HFFc6 (cell line): ENCODE data around the gene BBS7. TPM values are rescaled to one million over a fixed set of nuclear protein-coding genes. Genes with fewer than 3 reads are reported as not detected.

Experiments
- DNase-seq: peaks from one replicate; pipeline ENCODE4 v3.0.0-alpha.2; 2018
- H3K27ac Mint-ChIP-seq: 2 replicates; pipeline ENCODE4 v1.8.0; 2020; ENCODE audit warnings: mild to moderate bottlenecking, mixed read lengths
- H3K27me3 Mint-ChIP-seq: 2 replicates; pipeline ENCODE4 v1.8.0; 2021; ENCODE audit warnings: mild to moderate bottlenecking, moderate library complexity, mixed read lengths; ENCODE audit not compliant: insufficient read depth
- H3K36me3 Mint-ChIP-seq: 2 replicates; pipeline ENCODE4 v1.8.0; 2021; ENCODE audit warnings: low read depth, mixed read lengths
- H3K4me1 Mint-ChIP-seq: 2 replicates; pipeline ENCODE4 v1.8.0; 2020; ENCODE audit warnings: low read depth, mixed read lengths
- H3K4me3 Mint-ChIP-seq: 2 replicates; pipeline ENCODE4 v1.8.0; 2020; ENCODE audit warnings: mild to moderate bottlenecking, moderate library complexity, mixed read lengths
- H3K9me3 Mint-ChIP-seq: 2 replicates; pipeline ENCODE4 v1.8.0; 2020; ENCODE audit warnings: mild to moderate bottlenecking, mixed read lengths
- CTCF ChIP-seq: fragments of 200-600 bp; sonication (generic); IDR thresholded peaks from 2 replicates; pipeline ENCODE4 v1.5.0; 2021; ENCODE audit warnings: antibody characterized with exemption, mild to moderate bottlenecking
- total RNA-seq, 6 experiments: library from RNA; stranded (reverse); fragmentation: NEBNext Ultra II Directional; extraction: Animal tissue kit (Norgen Biotek cat#: 25700); gene quantifications; 2 replicates in 1 of 6; 3 replicates in 5 of 6; pipeline ENCODE4 v1.2.3, GENCODE V29; 2021

BBS7 gene
- total RNA-seq, 6 experiments from 2014 or later: 20.3 to 30.0 (median 24.0) TPM

GRCh38 chr4:121784401-121784800 lies 85.9 kb downstream of the BBS7 start:
- no peaks in the 10 kb centered on the region; the same call in 1 of the 2 replicates for H3K27me3 Mint-ChIP-seq
- H3K36me3 Mint-ChIP-seq: peaks cover 23% of the 10 kb centered on the region
- H3K27ac Mint-ChIP-seq: peak overlapping the region; percentile 98

GRCh38 chr4:121783210-121783609 lies 87.1 kb downstream of the BBS7 start:
- peaks cover 53% of the 10 kb centered on the region for H3K4me1 Mint-ChIP-seq
- peaks cover 22% of the 10 kb centered on the region for H3K36me3 Mint-ChIP-seq
- TF ChIP-seq CTCF: no peak
- DNase-seq: no peak
- H3K4me3 Mint-ChIP-seq: no peak overlapping the region
- H3K9me3 Mint-ChIP-seq: peaks cover 14% of the 10 kb centered on the region
- peak overlapping the region; percentile 15; the same call in 1 of the 2 replicates for H3K27ac Mint-ChIP-seq
- H3K27me3 Mint-ChIP-seq: no peaks in the 10 kb centered on the region

More at GRCh38 chr4:121784401-121784800, 85.9 kb downstream of the BBS7 start:
- Mint-ChIP-seq H3K4me3 (peak overlapping the region; percentile 69), H3K4me1 (peaks cover 61% of the 10 kb centered on the region), H3K9me3 (peaks cover 14% of the 10 kb centered on the region)
- peak; percentile 35 for DNase-seq
- no peak for TF ChIP-seq CTCF

GRCh38 chr4:121778991-121779628 lies 91.2 kb downstream of the BBS7 start:
- Mint-ChIP-seq H3K4me1 (peaks cover 39% of the 10 kb centered on the region), H3K9me3 (peaks cover 10% of the 10 kb centered on the region), H3K27me3 (no peaks in the 10 kb centered on the region), H3K27ac (no peak overlapping the region), H3K4me3 (no peak overlapping the region), H3K36me3 (peaks cover 15% of the 10 kb centered on the region)
- DNase-seq: no peak
- TF ChIP-seq CTCF: no peak

- H3K27me3 Mint-ChIP-seq: peaks cover 1% of the 10 kb centered on the region; the same call in 1 of the 2 replicates
- no peaks in the 10 kb centered on the region for H3K9me3 Mint-ChIP-seq
- H3K4me1 Mint-ChIP-seq: peaks cover 32% of the 10 kb centered on the region
- H3K36me3 Mint-ChIP-seq: peaks cover 5% of the 10 kb centered on the region; the same call in 1 of the 2 replicates
- TF ChIP-seq CTCF: no peak
- no peak overlapping the region for H3K27ac Mint-ChIP-seq
- DNase-seq: no peak
- H3K4me3 Mint-ChIP-seq: no peak overlapping the region
Measured at GRCh38 chr4:121777625-121778024, 92.6 kb downstream of the BBS7 start.

GRCh38 chr4:121776610-121777401 lies 93.5 kb downstream of the BBS7 start:
- Mint-ChIP-seq H3K4me1 (peaks cover 32% of the 10 kb centered on the region), H3K36me3 (peaks cover 5% of the 10 kb centered on the region; the same call in 1 of the 2 replicates), H3K27ac (peak overlapping the region; percentile 16; the same call in 1 of the 2 replicates), H3K4me3 (no peak overlapping the region), H3K27me3 (peaks cover 1% of the 10 kb centered on the region; the same call in 1 of the 2 replicates), H3K9me3 (no peaks in the 10 kb centered on the region)
- no peak for TF ChIP-seq CTCF
- no peak for DNase-seq

Other genes starting within 250 kb of the BBS7 start
- gene ANXA5, start 173.5 kb downstream of the BBS7 start, total RNA-seq: 1,000 to 10,000 TPM in 4 of 6 experiments, 100 to 1,000 TPM in 2; 934 to 1,075 (median 1,012) TPM
- gene SMIM43, start 105.3 kb downstream of the BBS7 start, total RNA-seq: 1 to 10 TPM in 4 of 6 experiments, under 1 TPM in 2; 0.35 to 2.2 (median 1.5) TPM
- gene EXOSC9, start 69.2 kb downstream of the BBS7 start, total RNA-seq: 10 to 100 TPM; 30.5 to 57.2 (median 49.4) TPM
- 10 to 100 TPM; 30.0 to 77.0 (median 68.9) TPM for gene CCNA2, start 46.6 kb downstream of the BBS7 start, total RNA-seq
- not detected for gene TRPC3, start 81.6 kb upstream of the BBS7 start, total RNA-seq